Measurements from ENCODE around the gene MPO.

Gene MPO

GRCh38 chr17:58253082-58253481, 27.7 kb downstream of the MPO start:
- H3K9me3 ChIP-seq (ENCODE audit: control insufficient read depth, insufficient read depth, low read length): peaks cover 5% of the 10 kb centered on the region
- peaks cover 58% of the 10 kb centered on the region for H3K27me3 ChIP-seq (ENCODE audit: control insufficient read depth, insufficient read depth, low read length)
- H3K36me3 ChIP-seq (ENCODE audit: control insufficient read depth, insufficient read depth, low read length): no peaks in the 10 kb centered on the region
- H3K4me3 ChIP-seq (ENCODE audit: low read depth, low read length): no peak overlapping the region
- H3K9ac ChIP-seq (ENCODE audit: low read depth, low read length): no peak overlapping the region
- H3K4me1 ChIP-seq (ENCODE audit: control insufficient read depth, insufficient read depth, low read length): peaks cover 3% of the 10 kb centered on the region

GRCh38 chr17:58252141-58252540, 28.6 kb downstream of the MPO start:
- H3K9ac ChIP-seq (ENCODE audit: low read depth, low read length): no peak overlapping the region

GRCh38 chr17:58250344-58251011, 30.3 kb downstream of the MPO start:
- H3K36me3 ChIP-seq (ENCODE audit: control insufficient read depth, insufficient read depth, low read length): no peaks in the 10 kb centered on the region
- H3K4me1 ChIP-seq (ENCODE audit: control insufficient read depth, insufficient read depth, low read length): peaks cover 3% of the 10 kb centered on the region
- H3K27me3 ChIP-seq (ENCODE audit: control insufficient read depth, insufficient read depth, low read length): peaks cover 82% of the 10 kb centered on the region
- H3K4me3 ChIP-seq (ENCODE audit: low read depth, low read length): no peak overlapping the region
- H3K9ac ChIP-seq (ENCODE audit: low read depth, low read length): no peak overlapping the region
- H3K9me3 ChIP-seq (ENCODE audit: control insufficient read depth, insufficient read depth, low read length): peaks cover 5% of the 10 kb centered on the region

More at GRCh38 chr17:58252141-58252540, 28.6 kb downstream of the MPO start:
- no peak overlapping the region for H3K4me3 ChIP-seq (ENCODE audit: low read depth, low read length)
- H3K9me3 ChIP-seq (ENCODE audit: control insufficient read depth, insufficient read depth, low read length): peaks cover 5% of the 10 kb centered on the region
- H3K27me3 ChIP-seq (ENCODE audit: control insufficient read depth, insufficient read depth, low read length): peaks cover 66% of the 10 kb centered on the region
- no peaks in the 10 kb centered on the region for H3K36me3 ChIP-seq (ENCODE audit: control insufficient read depth, insufficient read depth, low read length)
- peaks cover 3% of the 10 kb centered on the region for H3K4me1 ChIP-seq (ENCODE audit: control insufficient read depth, insufficient read depth, low read length)

- H3K4me1 ChIP-seq (ENCODE audit: control insufficient read depth, insufficient read depth, low read length): no peaks in the 10 kb centered on the region
- peak overlapping the region; percentile 73 for H3K9ac ChIP-seq (ENCODE audit: low read depth, low read length)
- no peaks in the 10 kb centered on the region for H3K36me3 ChIP-seq (ENCODE audit: control insufficient read depth, insufficient read depth, low read length)
- peaks cover 91% of the 10 kb centered on the region for H3K27me3 ChIP-seq (ENCODE audit: control insufficient read depth, insufficient read depth, low read length)
- peaks cover 5% of the 10 kb centered on the region for H3K9me3 ChIP-seq (ENCODE audit: control insufficient read depth, insufficient read depth, low read length)
- peak overlapping the region; percentile 52 for H3K4me3 ChIP-seq (ENCODE audit: low read depth, low read length)
These were observed 31.2 kb downstream of the MPO start for GRCh38 chr17:58249270-58250133.

GRCh38 chr17:58248955-58249269, 31.8 kb downstream of the MPO start:
- Histone ChIP-seq H3K4me1 (ENCODE audit: control insufficient read depth, insufficient read depth, low read length) (no peaks in the 10 kb centered on the region), H3K27me3 (ENCODE audit: control insufficient read depth, insufficient read depth, low read length) (peaks cover 91% of the 10 kb centered on the region), H3K4me3 (ENCODE audit: low read depth, low read length) (peak overlapping the region; percentile 52), H3K9me3 (ENCODE audit: control insufficient read depth, insufficient read depth, low read length) (peaks cover 5% of the 10 kb centered on the region), H3K9ac (ENCODE audit: low read depth, low read length) (peak overlapping the region; percentile 73), H3K36me3 (ENCODE audit: control insufficient read depth, insufficient read depth, low read length) (no peaks in the 10 kb centered on the region)

GRCh38 chr17:58247511-58248363, 33.0 kb downstream of the MPO start:
- no peak overlapping the region for H3K4me3 ChIP-seq (ENCODE audit: low read depth, low read length)
- H3K4me1 ChIP-seq (ENCODE audit: control insufficient read depth, insufficient read depth, low read length): no peaks in the 10 kb centered on the region
- H3K27me3 ChIP-seq (ENCODE audit: control insufficient read depth, insufficient read depth, low read length): peaks cover 92% of the 10 kb centered on the region
- no peak overlapping the region for H3K9ac ChIP-seq (ENCODE audit: low read depth, low read length)
- no peaks in the 10 kb centered on the region for H3K36me3 ChIP-seq (ENCODE audit: control insufficient read depth, insufficient read depth, low read length)
- H3K9me3 ChIP-seq (ENCODE audit: control insufficient read depth, insufficient read depth, low read length): peaks cover 5% of the 10 kb centered on the region

GRCh38 chr17:58246781-58247180, 34.0 kb downstream of the MPO start:
- Histone ChIP-seq H3K27me3 (ENCODE audit: control insufficient read depth, insufficient read depth, low read length) (peaks cover 88% of the 10 kb centered on the region), H3K9me3 (ENCODE audit: control insufficient read depth, insufficient read depth, low read length) (peaks cover 5% of the 10 kb centered on the region), H3K36me3 (ENCODE audit: control insufficient read depth, insufficient read depth, low read length) (no peaks in the 10 kb centered on the region), H3K4me1 (ENCODE audit: control insufficient read depth, insufficient read depth, low read length) (no peaks in the 10 kb centered on the region), H3K4me3 (ENCODE audit: low read depth, low read length) (no peak overlapping the region), H3K9ac (ENCODE audit: low read depth, low read length) (no peak overlapping the region)

- peaks cover 5% of the 10 kb centered on the region for H3K9me3 ChIP-seq (ENCODE audit: control insufficient read depth, insufficient read depth, low read length)
- no peak overlapping the region for H3K9ac ChIP-seq (ENCODE audit: low read depth, low read length)
- H3K27me3 ChIP-seq (ENCODE audit: control insufficient read depth, insufficient read depth, low read length): peaks cover 84% of the 10 kb centered on the region
- no peaks in the 10 kb centered on the region for H3K4me1 ChIP-seq (ENCODE audit: control insufficient read depth, insufficient read depth, low read length)
- no peaks in the 10 kb centered on the region for H3K36me3 ChIP-seq (ENCODE audit: control insufficient read depth, insufficient read depth, low read length)
- no peak overlapping the region for H3K4me3 ChIP-seq (ENCODE audit: low read depth, low read length)
These were observed 34.5 kb downstream of the MPO start for GRCh38 chr17:58246104-58246740.

- peaks cover 78% of the 10 kb centered on the region for H3K27me3 ChIP-seq (ENCODE audit: control insufficient read depth, insufficient read depth, low read length)
These were observed 35.2 kb downstream of the MPO start for GRCh38 chr17:58245428-58246103.

GRCh38 chr17:58244963-58245362, 35.8 kb downstream of the MPO start:
- Histone ChIP-seq H3K9me3 (ENCODE audit: control insufficient read depth, insufficient read depth, low read length) (peaks cover 2% of the 10 kb centered on the region), H3K4me3 (ENCODE audit: low read depth, low read length) (no peak overlapping the region), H3K27me3 (ENCODE audit: control insufficient read depth, insufficient read depth, low read length) (peaks cover 77% of the 10 kb centered on the region), H3K4me1 (ENCODE audit: control insufficient read depth, insufficient read depth, low read length) (no peaks in the 10 kb centered on the region), H3K9ac (ENCODE audit: low read depth, low read length) (no peak overlapping the region), H3K36me3 (ENCODE audit: control insufficient read depth, insufficient read depth, low read length) (no peaks in the 10 kb centered on the region)

More at GRCh38 chr17:58245428-58246103, 35.2 kb downstream of the MPO start:
- H3K4me3 ChIP-seq (ENCODE audit: low read depth, low read length): no peak overlapping the region
- H3K4me1 ChIP-seq (ENCODE audit: control insufficient read depth, insufficient read depth, low read length): no peaks in the 10 kb centered on the region
- peaks cover 5% of the 10 kb centered on the region for H3K9me3 ChIP-seq (ENCODE audit: control insufficient read depth, insufficient read depth, low read length)
- no peak overlapping the region for H3K9ac ChIP-seq (ENCODE audit: low read depth, low read length)
- no peaks in the 10 kb centered on the region for H3K36me3 ChIP-seq (ENCODE audit: control insufficient read depth, insufficient read depth, low read length)
